NCI-H1105 (cell line): Measurements from ENCODE around the gene SETBP1.

ENCODE experiments used
- DNase-seq: peaks from one replicate; lab custom pipeline; 2025; lab: John Stamatoyannopoulos, UW

The SETBP1 gene

DNA sequence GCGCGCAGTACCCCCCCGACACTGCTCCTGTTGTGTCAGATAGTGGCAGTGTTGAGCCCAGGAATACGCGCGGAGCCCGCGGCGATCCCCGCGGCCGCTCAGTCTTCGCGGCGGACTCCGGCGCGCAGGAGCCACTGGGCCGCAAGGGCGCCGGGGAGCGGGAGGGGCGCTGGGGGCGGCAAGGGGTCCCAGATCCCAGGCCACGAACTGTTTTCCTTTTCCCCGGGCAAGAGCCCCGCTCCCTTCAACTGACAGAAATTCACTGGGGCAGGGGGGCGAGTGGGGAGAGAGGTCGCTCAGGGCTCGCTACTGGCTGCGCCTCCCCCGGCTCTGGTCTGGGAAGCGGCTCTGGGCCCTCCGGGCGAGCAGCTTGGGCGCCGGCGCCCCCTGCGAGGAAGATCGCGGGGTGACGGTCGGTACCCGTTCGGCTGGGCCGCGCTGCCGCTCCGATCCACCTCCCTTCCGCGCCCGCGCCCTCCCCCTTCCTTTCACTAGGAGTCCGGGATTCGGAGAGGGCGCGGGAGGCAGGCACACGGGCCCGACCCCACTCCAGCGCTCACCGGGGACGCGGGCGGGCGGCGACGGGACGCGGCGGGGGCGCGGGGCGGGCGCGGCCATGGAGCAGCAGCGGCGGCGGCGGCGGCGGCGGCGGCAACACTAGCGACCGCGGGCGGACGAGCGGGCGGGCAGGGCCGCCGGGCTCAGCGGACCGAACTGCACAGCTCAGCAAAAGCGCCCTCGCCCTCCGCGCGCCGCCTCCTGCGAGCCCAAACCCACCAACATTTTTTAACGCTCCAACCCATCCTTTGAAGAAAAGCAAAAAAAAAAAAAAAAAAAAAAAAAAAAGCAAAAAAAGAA is 1.4 kb upstream of the SETBP1 start:
- DNase-seq: peak; percentile 82

DNA sequence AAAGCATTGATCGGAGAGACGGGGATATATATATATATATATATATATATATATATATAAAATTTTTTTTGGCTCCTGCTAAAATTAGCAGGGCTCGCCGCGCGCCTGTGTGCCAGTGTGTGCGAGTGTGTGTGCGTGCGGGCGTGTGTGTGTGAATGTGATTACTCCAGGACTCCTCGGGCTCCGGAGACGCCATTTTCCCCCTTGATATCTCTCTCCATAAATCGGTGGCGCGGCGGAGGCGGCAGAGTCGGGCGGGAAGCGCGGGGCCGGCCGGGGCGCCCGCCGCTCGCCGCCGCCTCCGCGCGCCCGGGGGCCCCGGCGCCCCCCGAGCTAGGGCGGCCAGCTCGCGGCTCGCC is 795 bp upstream of the SETBP1 start:
- peak; percentile 76 for DNase-seq

DNA sequence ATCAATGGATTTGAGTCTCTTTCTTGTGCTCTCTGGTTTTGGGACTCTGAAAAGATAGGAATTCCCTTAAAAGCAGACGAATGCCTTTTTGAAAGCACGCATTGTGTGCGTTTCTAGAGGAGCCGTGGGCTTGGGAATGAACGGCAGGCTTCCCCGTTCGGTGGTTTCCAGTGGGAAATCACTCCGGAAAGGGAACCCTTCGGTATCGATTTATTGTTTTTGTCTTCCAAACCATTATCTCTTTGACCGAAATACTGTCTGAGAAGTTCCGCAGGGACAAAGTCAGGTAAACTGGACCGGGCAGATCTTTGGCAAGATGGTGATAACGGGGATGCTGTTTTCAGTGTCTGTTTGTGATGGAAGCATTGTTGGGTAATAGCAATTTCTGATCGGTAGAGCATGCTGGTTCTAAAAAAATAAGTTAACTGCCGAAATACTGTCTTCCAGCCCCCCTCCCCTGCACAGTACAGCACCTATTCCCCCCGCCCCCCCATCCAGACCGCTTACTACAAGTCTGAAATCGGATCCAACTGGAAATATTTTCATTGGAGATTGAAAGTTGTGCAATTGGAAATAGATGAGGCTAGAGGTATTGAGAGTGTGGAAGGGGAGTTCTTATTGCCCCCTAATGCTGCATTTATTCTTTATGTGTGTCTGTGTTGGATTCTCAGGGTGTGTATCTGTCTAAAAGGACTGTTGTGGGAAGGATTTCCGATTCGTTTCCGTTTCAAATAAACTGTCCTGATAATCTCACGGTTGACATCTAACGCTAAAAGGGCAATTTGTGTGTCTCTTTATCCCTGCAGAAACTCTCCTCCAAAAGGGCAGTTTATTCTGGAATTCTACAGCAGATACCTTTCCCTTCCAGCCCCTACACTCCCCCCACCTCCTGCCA is 635 bp downstream of the SETBP1 start:
- DNase-seq: no peak

DNA sequence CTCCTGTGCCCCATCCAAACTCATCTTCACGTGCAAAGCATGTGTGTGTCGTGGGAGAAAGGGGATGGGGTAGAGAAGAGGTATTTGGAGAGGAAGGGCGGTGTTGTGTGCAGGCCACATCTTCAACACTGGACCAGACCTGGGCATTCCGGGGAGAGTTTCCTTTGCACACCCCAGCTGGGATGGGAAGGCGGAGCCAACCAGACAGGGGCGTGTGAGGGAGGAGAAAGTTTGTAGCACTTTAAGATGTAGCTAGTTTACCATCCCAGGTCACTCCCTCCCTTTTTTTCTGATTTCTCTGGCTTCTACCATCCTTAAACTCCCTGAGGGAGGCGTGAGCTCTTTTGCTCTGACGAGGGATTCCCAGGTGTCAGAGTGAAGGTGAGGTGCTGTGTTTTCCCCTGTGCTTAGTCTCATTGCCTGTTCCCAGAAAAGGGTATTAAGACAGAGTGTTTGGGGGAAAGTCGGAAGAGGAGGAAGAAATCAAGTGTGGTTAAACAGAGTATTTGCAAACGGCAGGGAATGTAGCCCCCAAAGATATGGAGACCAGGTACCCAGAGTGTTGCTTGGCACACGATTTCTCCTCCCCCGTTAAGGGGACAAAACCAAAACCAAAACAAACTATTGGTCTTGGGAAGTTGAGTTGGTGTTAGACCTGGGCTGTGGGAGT is 1.6 kb downstream of the SETBP1 start:
- DNase-seq: no peak

DNA sequence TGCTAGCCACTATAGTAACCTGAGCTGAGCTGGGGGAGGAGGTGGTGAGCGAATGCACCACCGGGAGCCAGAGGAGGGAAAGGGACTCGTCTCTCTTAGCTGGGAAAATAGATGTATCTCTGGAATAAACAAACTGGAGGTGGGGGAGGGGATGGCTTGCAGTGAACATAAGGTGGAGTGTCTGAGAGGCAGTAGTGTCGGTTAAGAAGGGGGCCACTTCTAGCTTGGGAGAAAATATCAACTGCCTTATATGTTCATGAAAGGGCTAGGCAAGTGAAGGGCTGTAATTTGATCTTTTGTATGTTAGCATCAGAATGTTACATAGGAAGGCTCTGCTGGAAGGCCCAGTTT is 2.2 kb downstream of the SETBP1 start:
- DNase-seq: peak; percentile 68

DNA sequence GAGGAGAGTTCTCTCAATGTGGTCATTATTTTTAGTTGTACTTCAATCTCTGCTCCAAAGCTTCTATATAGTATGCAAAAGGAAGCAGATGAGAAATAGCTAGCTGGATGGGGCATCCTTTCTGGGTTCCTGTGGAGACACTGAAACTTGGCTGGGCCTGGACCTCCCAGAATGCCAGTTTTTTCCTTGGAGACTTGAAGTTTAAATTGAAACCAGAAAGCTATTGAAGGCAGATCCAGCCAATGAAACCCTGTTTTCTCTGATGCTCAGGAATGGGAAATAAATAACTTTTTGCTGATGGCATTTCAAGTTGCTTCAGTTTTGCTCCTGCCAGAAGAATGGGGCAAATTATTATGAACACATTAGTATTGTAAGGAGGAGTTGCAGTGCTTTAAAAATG is 2.9 kb downstream of the SETBP1 start:
- DNase-seq: no peak

DNA sequence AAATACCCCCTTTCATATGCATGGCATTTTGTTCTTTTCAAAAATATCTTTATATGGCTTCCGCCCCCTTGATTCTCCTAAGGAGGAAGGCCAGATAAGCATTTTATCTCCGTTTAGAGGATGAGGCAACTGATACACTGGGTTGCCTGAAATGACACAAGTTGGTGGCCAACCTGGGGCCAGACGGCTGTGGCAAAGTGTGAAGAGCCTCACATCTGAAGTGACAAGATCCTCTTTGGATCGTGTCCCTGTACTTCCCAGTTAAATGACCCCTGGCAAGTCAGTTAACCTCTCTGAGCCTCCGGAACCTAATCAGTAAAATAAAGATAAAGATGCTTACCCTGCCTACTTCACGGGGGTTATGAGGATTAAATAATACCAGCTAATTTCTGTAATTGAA is 4.6 kb downstream of the SETBP1 start:
- no peak for DNase-seq

DNA sequence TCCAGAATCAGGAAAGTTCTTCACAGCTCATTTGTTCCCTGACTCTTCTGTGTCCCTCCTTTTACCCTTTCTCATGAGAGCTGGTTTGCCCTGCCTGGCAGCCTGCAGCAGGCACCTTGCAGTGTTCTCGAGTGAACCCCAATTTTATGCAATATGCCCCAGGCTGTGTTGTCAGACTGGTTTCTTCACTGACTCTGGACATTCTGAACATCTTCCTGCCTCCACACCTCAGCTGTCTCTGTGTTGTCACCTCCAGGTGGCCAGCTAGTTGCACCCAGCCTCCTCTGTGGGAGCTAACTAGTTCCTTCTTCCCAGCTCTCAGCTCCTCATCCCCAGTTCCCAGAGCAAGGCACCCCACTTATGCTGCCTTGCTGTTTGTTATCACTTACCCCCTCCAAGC is 5.5 kb downstream of the SETBP1 start:
- DNase-seq: no peak

DNA sequence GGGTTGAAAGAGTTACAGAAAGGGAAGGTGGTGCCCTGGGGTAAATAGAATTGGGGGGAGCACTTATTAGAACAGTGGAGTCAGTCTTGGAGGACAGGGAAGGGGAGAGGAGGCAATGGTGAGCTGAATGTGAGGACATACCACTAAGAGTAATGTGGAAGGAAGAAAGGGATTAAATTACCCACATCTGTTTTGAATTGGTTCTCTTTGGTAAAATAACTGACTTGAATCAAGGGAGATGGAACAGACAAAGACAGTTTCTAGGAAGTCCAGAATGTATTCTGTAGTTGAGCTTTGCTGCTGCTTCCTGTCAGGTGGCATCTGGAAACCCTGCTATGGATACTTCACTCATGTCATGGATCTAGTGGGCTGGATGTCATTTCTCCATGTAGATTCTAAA is 6.7 kb downstream of the SETBP1 start:
- DNase-seq: no peak

DNA sequence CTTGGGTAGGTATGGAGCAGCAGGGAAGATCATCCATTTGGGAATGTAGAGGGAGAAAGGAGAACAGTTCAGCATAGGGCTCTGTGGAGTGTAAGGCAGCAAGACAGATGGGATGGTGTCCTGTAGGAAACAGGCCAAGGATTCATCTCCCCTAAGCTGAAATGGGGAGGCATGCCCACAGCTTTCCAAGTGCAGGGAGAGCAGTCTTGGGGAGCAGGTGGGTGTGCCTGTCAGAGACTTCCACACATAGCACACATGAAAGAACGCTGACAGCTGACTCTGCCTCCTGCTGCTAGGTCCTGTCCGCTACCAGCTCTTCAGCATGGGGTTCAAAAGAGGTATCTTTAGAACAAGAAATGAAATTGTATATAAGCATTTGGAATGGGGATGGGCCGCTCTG is 9.0 kb downstream of the SETBP1 start:
- DNase-seq: no peak

DNA sequence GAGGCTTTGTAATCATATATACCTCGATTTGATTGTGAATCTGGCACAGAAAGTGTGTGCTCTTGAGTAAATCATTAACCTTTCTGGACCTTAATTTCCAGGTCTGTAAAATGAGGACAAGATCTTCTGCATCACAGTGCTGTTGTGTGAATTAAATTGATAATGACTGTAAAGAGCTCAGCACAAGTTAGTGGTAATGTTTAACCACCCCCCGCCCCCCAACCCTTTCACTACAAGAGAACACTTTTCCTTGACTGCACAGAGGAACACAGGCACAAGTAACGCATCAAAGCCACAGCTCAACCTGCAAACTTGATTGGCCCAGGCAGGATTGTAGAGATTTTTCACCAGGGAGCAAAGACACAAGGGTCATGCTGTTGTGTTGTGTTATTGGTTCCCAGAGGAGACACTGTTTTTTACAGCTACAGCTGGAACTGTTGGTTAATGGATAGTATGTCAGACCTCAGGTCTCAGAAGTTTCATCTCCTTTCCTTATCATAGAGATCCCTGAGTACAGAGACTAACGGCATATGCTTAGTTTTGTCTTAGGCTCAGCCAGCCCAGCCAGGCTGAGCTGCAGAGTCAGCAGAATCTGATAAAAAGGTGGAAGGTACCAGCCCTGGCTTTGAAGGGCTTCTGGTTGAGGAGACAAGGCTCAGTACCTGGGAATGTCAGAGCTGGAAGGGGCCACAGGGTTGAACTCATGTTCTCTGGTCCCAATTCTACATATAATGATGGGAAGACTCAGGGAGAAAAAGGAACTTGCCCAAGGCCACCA is 10.6 kb downstream of the SETBP1 start:
- no peak for DNase-seq

DNA sequence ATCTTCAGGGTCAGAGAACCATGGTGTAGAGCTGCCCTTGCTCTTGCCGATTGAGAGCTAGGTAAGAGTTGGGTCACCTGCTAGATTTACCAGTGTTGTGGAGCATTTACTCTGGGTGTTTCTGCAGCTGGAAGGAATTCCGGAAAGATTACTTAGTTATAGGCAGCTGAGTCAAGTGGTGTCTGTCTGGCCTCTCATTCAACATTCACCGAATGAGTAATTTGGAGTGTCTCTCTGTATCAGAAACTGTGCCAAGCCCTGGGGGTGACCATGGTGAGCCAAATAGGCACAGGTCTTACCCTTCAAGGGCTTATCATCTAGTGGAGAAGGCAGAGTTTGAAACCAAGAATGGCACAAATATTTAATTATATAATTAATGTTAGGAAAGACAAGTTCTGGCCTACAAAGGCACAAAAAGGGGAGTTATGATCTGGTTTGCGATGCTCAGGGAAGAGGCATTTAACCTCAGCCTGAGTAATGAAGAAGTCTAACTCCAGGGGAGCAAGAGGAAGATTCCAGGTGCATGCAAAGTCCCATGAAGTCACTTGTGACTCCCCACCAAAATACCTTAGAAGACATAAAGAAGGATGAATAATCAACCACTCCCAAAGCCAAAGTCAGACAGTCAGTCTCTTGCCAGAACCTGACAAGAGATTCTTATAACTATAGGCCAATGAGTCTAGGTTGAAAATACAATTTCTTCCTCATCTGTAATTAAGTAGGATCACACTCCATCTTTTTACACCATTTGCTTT is 12.5 kb downstream of the SETBP1 start:
- no peak for DNase-seq

DNA sequence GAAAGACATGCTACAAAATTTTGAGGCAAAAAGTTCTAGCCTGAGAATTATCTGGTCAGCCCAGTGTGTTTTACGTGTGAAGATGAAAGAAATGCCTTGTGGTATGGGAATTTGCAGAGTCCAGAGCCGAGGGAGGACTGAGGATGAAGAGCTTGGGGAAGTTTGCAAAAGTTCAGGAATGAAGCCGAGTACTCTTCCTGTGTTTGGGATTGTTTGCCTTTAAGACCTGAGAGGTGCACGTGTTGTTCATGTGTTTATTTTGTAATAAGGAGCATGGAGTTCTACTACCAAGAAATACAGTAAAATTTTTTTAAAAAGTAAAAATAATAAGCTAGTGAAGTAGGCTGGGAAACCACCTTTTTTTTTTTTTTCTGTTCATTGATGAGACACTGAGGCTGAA is 14.8 kb downstream of the SETBP1 start:
- DNase-seq: no peak

DNA sequence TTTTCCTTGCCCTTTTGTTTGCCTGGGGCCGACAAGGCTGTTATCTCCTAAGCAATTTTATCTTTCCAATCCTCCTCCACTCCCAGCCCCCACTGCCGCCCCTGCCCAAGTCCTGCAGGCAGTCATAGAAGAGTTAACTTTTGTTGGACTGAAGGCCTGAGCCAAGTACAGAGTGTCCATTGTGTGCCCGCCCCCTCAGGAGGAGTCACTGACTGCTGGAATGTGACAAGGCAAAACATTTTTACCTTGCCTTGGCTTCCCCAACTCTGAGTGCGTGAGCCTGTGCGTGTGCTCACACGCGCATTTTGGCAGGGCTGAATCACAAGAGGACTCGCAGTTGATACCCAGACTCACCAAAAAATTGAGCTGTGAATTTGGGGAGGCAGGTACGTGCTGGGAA is 16.2 kb downstream of the SETBP1 start:
- DNase-seq: no peak

DNA sequence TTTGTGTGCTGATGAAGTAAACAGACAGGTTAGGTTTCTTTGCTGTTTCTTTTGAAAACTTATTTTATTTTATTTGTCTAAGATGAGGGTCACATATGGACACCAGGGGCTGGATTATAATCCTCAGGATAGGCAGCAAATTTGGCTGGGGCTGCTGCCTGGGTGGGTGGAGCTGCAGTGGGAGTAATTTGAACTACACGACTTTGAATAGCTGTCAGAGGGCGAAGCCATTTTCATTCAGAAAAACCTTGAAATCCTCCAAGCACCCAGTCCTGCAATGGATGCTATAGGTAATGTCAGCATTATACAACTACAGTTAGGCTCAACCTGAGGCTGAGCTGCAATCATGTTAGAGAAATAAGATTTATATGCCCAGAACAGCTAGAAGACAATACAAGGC is 16.6 kb downstream of the SETBP1 start:
- DNase-seq: no peak

DNA sequence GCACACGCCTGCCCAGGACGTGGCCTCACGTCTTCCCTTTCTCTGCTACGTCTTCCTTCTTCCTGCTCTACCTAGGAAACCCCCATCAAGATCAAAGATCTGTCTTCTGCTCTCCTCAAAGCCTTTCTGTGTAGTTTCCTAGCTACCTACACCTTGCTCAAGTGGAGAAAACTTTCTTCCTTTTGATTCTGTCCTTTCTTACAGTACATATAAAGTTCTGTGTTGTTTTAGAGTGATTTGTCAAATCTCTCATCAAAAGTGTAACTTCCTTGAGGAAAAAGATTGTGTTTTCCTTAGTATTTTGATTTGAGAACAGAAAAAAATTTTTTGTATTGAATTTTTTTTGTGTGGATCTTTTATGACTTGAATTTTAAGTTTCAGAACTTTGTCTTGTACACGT is 17.8 kb downstream of the SETBP1 start:
- DNase-seq: no peak

DNA sequence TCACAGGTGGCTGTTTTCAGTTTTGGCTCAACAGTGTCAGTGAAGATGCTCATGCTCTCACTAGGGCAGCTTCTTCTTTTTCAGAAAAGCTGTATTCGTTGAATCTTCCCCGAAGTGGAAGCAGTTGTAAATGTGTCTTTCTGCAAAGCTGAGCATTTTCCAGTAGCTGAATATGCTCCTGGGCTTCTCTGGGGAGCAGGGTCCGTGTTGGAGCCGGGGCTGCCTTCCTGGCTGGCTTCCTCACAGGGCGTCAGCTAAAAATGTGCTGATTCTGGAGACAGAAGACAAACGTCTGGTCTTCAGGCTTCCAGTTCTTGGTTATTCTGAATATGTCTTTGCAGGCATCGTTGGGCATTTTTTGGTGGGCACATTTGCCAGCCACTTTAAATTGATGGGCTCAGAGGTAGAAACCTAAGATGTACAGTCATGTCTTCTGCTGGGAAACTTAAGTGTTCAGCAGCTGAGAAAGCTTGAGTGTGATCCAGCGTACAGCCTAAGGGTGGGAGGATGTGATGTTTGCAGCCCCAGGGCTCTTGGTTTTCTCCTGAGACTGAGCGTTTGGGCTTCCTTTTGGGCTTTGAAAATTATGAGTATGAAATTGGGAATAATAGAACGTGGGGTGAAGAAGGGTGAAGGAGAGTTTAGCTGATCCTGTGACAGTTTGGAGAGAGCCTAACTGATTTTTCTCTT is 19.0 kb downstream of the SETBP1 start:
- no peak for DNase-seq

DNA sequence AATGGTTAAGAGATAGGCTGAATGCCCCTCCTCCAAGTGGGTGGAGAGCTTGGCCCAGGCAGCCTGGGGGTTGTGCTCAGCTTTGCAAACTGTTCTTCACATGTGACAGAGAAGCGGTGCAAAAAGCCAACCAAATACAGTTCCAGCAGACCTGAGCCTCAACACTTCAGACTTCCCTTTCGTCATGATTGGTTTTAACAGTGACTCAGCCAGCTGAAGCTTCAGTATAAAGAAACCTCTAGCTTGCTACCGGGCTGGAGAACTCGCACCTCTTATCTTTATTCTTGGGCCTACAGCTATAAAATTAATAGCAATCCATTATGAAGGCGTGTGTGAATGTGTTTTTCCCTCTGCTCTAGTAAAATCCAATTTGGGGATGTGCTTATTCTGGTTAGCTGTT is 20.0 kb downstream of the SETBP1 start:
- no peak for DNase-seq

DNA sequence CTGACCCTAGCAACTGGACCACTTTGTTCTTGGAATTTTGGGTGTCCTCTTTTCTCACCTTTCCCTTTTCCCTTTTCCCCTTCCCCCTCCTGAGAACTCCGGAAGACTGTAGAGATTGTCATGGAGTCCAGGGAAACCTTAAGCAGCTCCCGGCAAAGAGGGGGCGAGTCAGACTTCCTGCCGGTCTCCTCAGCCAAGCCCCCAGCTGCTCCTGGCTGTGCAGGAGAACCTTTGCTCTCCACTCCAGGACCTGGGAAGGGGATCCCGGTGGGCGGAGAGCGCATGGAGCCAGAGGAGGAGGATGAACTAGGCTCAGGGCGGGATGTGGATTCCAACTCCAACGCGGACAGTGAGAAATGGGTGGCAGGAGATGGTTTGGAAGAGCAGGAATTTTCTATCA is 20.5 kb downstream of the SETBP1 start:
- no peak for DNase-seq

DNA sequence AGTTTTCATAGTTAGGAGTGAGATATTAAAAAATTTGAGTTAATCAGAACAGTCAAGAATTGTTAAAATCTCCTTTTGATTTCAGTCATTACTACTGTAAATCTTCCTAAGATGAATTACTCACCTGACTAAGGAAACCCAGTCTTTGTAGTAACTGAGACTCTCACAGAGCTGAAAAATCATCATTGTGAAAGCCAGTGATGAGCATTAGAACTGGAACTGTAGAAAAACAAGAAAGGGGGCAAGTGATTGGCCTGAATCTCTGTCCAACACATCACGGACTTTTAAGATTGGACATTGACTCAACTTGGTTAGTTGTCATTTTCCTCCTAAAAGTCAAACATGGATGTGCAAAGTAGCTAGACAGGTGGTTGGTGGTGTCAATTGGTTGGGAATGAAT is 21.9 kb downstream of the SETBP1 start:
- no peak for DNase-seq
